Kidney (tissue), 14 donors: ENCODE data around the gene CRACDL. TPM values are rescaled to one million over a fixed set of nuclear protein-coding genes. Genes with fewer than 3 reads are reported as not detected.
"Not testable (repeated sequence)": the region's sequence is repeated elsewhere in the genome, so short reads cannot be mapped to it uniquely, and the experiment has no call there.

Experiments used
- DNase-seq, 5 donors: peaks; one replicate each; pipeline ENCODE4 v3.0.0-alpha.2; 2013 to 2020
- FAIRE-seq: peaks from 2 replicates; lab custom pipeline; 2012; peaks lifted over from hg19 to GRCh38; lab: Jason Lieb, UNC
- H3K27ac ChIP-seq, 2 donors: one replicate each; pipeline ENCODE4 v1.7.0; 2013; ENCODE audit warnings: low read depth in 2 of 2, low read length in 2 of 2, inconsistent platforms in 1 of 2
- H3K27me3 ChIP-seq: one replicate; pipeline ENCODE4 v1.7.1; 2013; ENCODE audit warnings: low read length, inconsistent platforms; ENCODE audit not compliant: control insufficient read depth, insufficient read depth
- H3K36me3 ChIP-seq, 3 donors: one replicate each; pipeline versions ENCODE4 v1.7.0 to v1.7.1; 2013; ENCODE audit warnings: low read length in 3 of 3, control low read depth in 1 of 3, inconsistent platforms in 1 of 3; ENCODE audit not compliant: insufficient read depth in 3 of 3, control insufficient read depth in 2 of 3
- H3K4me1 ChIP-seq, 3 donors: one replicate each; pipeline versions ENCODE4 v1.7.0 to v1.7.1; 2013; ENCODE audit warnings: low read length in 3 of 3, inconsistent platforms in 1 of 3, low read depth in 1 of 3; ENCODE audit not compliant: control insufficient read depth in 2 of 3, insufficient read depth in 2 of 3
- H3K4me3 ChIP-seq, 3 donors: one replicate each; pipeline versions ENCODE4 v1.7.0 to v1.8.1; 2013; ENCODE audit warnings: low read length in 3 of 3, control low read depth in 1 of 3, inconsistent platforms in 1 of 3
- H3K9ac ChIP-seq, 3 donors: one replicate each; pipeline versions ENCODE4 v1.7.0 to v1.7.1; 2013; ENCODE audit warnings: low read length in 3 of 3, control low read depth in 1 of 3, inconsistent platforms in 1 of 3
- H3K9me3 ChIP-seq, 3 donors: one replicate each; pipeline versions ENCODE4 v1.7.0 to v1.7.1; 2013; ENCODE audit warnings: low read length in 3 of 3, control low read depth in 1 of 3, inconsistent platforms in 1 of 3; ENCODE audit not compliant: control insufficient read depth in 2 of 3, insufficient read depth in 1 of 3
- CTCF ChIP-seq: IDR thresholded peaks from 3 replicates; pipeline ENCODE4 v1.5.1; 2012; ENCODE audit warnings: mild to moderate bottlenecking, moderate library complexity, borderline replicate concordance; ENCODE audit not compliant: insufficient read depth; ENCODE audit errors: extremely low read depth
- intact Hi-C: fragments of 100-400 bp; cut with DNase I; formaldehyde crosslinking; loops from one replicate; pipeline ENCODE4 v1.11.1; 2022
- polyA plus RNA-seq: library from polyadenylated mRNA; stranded (reverse); fragments of 350-450 nt; fragmentation: Illumina TruSeq; extraction: RNeasy Lipid Tissue Mini Kit (QIAGEN cat#74804); gene quantifications from one replicate; pipeline ENCODE4 v1.2.3, GENCODE V29; 2014; ENCODE audit warnings: low read depth, low replicate concordance; ENCODE audit not compliant: insufficient read depth
- total RNA-seq: library from RNA; stranded (reverse); fragmentation: NEBNext Ultra II Directional; extraction: Animal tissue kit (Norgen Biotek cat#: 25700); gene quantifications from one replicate; pipeline ENCODE4 v1.2.1, GENCODE V29; 2021
- donor health status: control.
- donor health status: control.
- donor health status: control.
- donor health status: control.
- donor health status: control.
- donor health status: DM: yes; HTN: yes; CAD: no.
- donor health status: Normal renal cell carcinoma (clear cell type).

CRACDL gene
- total and polyA plus RNA-seq, 2 donors from 2014 or later = 4.3 to 14.8 TPM

GRCh38 chr2:98881153-98881650 is 54.8 kb downstream of the CRACDL start:
- FAIRE-seq (no peak), DNase-seq (no peak)
- no peak for TF ChIP-seq CTCF
- no peak overlapping the region for H3K27ac ChIP-seq
- peaks cover 0 to 5% (median 5%) of the 10 kb centered on the region in 3 donors for H3K9me3 ChIP-seq
- no peaks in the 10 kb centered on the region for H3K4me1 ChIP-seq
- H3K4me3 ChIP-seq = no peak overlapping the region
- H3K36me3 ChIP-seq = no peaks in the 10 kb centered on the region
- intact Hi-C loops = no loop called here
- H3K9ac ChIP-seq = no peak overlapping the region
- no peaks in the 10 kb centered on the region for H3K27me3 ChIP-seq

- intact Hi-C loops = no loop called here
- no peak overlapping the region for H3K27ac ChIP-seq
- no peaks in the 10 kb centered on the region for H3K27me3 ChIP-seq
- H3K4me1 ChIP-seq = no peaks in the 10 kb centered on the region
- TF ChIP-seq CTCF = no peak
- no peaks in the 10 kb centered on the region for H3K9me3 ChIP-seq
- FAIRE-seq (no peak), DNase-seq (no peak)
- no peaks in the 10 kb centered on the region for H3K36me3 ChIP-seq
- no peak overlapping the region for H3K9ac ChIP-seq
- H3K4me3 ChIP-seq = no peak overlapping the region
These were observed 55.5 kb downstream of the CRACDL start for GRCh38 chr2:98880266-98881152.

- H3K27me3 ChIP-seq, H3K4me3 ChIP-seq, H3K9me3 ChIP-seq, H3K4me1 ChIP-seq, H3K9ac ChIP-seq, H3K36me3 ChIP-seq, H3K27ac ChIP-seq, FAIRE-seq, DNase-seq, intact Hi-C loops: not testable (repeated sequence)
These were observed 58.4 kb downstream of the CRACDL start for GRCh38 chr2:98877658-98878057.

- Histone ChIP-seq H3K27me3 (no peaks in the 10 kb centered on the region), H3K4me3 (no peak overlapping the region), H3K9me3 (no peaks in the 10 kb centered on the region), H3K27ac (no peak overlapping the region), H3K9ac (no peak overlapping the region), H3K4me1 (no peaks in the 10 kb centered on the region), H3K36me3 (no peaks in the 10 kb centered on the region)
- FAIRE-seq = no peak
- DNase-seq = no peak
- TF ChIP-seq CTCF = no peak
- intact Hi-C loops = no loop called here
These were observed 59.3 kb downstream of the CRACDL start for GRCh38 chr2:98876741-98877140.
